ENCODE measurements around the gene TMPRSS9.

TMPRSS9 gene

DNA sequence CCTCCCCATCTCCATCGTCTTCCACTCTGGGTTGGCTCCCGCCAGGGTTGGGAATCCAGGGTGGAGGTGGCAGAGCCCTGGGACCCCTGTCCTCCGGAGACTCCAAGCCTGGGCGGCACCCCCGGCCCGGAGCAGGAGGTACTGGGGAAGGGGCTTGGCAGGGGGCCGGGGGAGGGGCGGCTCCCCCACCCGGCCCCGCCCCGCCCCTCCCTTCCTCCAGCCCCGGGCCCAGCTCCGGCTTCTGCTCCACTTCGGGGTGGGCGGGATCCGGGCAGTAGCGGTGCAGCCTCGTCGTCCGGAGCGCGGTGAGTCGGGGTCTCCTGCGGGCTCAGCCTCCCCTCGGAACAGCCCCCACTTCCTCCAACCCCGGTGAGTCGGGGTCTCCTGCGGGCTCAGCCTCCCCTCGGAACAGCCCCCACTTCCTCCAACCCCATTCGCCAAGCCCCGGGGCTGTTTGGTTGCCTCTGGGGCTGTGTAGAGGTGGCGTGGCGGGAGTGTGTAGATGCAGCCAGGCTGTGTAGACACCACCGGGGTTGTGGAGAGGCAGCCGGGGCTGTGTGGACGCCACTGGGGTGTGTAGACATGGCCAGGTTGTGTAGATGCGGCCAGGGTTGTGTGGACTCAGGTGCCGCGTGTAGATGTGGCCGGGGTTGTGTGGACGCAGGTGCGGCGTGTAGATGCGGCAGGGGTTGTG is at the start of gene TMPRSS9:
Gene TMPRSS9 (plus strand): TSS at position 274 of the 694 bp plus-strand sequence. CDS start 29,521 bp downstream, outside the sequence.
- DNase-seq, result no peak

- DNase-seq, result no peak
Observed at GRCh38 chr19:2311093-2311492, 49.0 kb upstream of the TMPRSS9 start.

- no peak for DNase-seq
Observed at GRCh38 chr19:2312820-2313501, 47.1 kb upstream of the TMPRSS9 start.

GRCh38 chr19:2315121-2315817 is 44.8 kb upstream of the TMPRSS9 start:
- DNase-seq, result no peak

DNA sequence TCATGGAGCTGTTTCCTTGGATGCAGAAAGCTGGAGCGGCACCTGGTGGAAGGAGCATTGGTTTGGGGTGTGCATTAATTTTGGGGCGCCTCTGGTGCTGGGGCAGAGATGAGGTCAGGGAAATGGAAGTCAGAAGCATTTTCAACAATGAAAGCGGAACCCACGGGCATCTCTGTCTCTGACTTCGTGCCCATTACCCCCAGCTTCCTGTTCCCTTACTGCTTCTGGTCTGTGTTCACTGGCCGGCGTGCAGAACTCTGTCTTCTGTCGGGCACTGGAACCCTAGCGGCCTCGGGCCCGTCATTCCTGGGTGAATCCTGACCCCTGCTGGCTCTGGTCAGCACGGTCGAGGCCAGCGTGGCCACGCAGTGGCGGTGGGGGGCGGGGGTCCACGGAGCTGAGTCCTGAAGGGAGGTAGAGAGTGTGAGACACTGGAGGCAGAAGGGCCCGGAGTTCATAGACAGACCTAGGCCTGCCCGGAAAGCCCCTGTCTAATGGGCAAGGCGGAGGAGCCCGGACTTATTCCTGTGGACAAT is 44.2 kb upstream of the TMPRSS9 start:
- DNase-seq, result no peak

DNA sequence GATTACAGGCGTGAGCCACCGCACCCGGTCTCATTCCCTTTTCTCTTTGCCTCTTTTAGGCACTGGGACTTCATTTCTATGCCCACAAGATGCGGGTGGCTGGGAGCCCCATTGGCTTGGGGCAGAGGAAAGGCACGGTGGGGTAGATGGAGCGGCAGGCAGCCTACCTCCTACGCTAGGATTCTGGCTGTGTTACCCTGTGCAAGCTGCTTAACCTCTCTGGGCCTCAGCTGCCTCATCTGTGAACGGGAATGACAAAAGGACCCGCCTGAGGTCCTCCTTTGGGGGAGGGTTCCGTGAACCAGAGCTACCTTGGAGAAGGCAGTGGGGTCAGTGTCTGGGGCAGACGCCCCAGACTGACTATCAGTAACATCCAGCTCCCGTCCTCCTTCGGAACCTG is 42.8 kb upstream of the TMPRSS9 start:
- no peak for DNase-seq

- DNase-seq, result no peak
Observed at GRCh38 chr19:2317756-2318155, 42.3 kb upstream of the TMPRSS9 start.

GRCh38 chr19:2318923-2319322 is 41.1 kb upstream of the TMPRSS9 start:
- DNase-seq, result no peak

DNA sequence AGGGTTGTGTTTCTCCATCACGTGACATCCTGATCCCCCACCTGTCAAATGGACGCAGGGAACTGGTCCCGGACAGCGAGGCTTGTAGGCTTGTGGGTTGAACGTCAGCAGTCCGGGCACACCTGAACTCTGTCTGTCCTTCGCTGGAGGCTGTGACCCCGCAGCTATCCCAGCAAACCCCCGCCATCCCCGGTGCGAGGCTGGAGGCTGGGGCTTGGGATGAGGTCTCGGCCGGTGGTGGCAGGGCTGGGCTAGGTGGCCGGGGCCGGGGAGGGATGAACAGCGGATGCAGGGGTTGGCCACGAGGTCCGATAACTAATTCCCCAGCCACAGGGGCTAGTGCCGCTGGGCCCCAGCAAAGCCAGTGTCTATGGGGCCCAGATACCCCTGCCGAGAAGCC is 40.5 kb upstream of the TMPRSS9 start:
- DNase-seq, result no peak

DNA sequence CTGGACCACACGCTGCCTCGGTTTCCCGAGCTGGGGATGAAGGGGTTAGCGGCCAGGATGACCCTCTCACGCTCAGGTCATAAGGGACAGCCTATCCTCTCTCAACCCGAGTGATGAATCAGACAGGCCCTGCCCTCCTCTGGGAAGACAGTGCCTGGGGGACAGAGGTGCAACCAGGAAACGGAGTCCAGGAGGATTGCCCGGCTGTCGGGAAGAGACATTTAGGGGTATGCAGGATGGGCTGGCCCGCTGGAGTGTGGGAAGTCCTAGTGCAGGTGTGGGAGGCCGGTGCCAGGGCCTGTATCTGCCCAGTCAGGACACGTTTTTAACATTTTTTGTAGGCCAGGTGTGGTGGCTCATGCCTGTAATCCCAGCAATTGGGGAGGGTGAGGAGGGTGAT is 40.0 kb upstream of the TMPRSS9 start:
- DNase-seq, result no peak

GRCh38 chr19:2320939-2321338 is 39.1 kb upstream of the TMPRSS9 start:
- DNase-seq, result no peak

DNA sequence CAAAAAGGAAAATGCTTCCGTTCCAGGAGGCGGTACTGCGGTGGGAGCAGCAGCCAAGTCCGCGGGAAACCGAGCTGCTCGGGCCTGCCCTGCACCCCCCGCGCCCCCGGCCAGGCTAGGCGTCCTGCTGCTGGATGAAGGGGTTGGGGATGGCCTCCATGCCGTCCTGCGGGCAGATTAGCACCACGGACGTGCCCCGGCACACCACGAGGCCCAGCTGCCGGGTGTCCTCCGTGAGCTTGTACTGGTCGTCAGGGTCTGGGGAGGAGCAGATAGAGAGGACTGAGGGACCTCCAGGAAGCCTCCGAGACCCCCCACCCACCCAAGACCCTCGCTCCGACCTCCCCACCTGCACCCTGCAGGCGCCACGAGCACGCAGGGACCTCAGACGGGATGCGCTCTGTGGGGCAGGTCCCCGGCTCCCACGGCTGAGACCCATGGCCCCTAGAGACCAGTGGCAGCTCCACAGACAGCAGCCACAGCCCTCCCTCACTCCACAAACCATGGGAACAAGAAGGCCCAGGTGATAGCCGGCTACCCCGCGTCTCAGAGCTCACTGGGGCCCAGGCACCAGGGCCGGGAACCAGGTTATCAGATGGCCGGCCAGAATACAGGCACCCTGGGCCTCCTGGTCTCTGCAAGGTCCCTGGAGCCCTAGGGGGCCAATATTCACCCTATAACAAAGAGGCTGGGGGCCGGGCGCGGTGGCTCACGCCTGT is 38.3 kb upstream of the TMPRSS9 start:
- DNase-seq, result no peak

- DNase-seq, result no peak
Observed at GRCh38 chr19:2323707-2324106, 36.4 kb upstream of the TMPRSS9 start.

GRCh38 chr19:2324220-2324948 is 35.7 kb upstream of the TMPRSS9 start:
- no peak for DNase-seq

DNA sequence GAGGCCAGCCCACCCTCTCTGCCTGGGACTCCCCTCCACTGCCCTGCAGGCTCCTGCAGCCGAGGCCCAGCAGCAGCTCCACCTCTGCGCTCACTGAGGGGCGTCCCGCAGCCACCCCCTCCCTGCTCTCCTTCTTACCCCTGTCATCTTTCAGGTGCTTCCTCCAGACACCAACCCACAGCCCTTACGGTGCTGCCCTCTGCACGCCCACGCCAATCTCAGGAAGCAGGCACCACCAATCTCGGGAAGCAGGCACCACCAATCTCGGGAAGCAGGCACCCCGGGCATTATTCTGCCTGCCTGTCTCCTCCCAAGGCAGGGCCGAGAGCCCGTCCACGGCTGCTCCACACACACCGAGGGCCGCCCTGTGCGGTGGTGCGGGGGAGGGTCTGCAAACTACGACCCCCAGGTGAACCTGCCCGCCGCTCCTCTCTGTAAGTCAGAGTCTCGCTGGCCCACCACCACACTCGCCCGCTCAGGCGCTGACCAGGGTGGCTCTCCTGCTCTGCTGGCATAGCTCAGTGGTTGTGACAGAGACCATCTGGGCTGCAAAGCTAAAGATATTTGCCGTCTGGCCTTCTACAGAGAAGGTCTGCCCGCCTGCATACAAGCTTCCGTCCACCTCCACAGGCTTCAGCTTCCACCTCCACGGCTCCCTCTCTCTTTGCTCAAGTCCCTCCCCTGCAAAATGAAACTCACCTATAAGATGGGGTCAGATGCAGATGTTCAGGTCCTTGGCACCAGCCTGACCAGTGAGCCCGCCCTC is 34.6 kb upstream of the TMPRSS9 start:
- DNase-seq, result no peak

GRCh38 chr19:2326699-2327360 is 33.2 kb upstream of the TMPRSS9 start:
- DNase-seq, result no peak

- peak; percentile 37 to 41 for DNase-seq
Observed at GRCh38 chr19:2327773-2328400, 32.2 kb upstream of the TMPRSS9 start.

- DNase-seq, result peak; percentile 90 to 91
Observed at GRCh38 chr19:2328401-2329148, 31.5 kb upstream of the TMPRSS9 start, which contains the start of the genes LSM7 and SPPL2B. Gene LSM7 (minus strand): TSS chr19:2328586. CDS start chr19:2328566, 20 bp downstream. Gene SPPL2B (plus strand): TSS chr19:2328684. CDS start chr19:2328710, 26 bp downstream.

GRCh38 chr19:2329149-2329478 is 31.0 kb upstream of the TMPRSS9 start:
- no peak for DNase-seq

DNA sequence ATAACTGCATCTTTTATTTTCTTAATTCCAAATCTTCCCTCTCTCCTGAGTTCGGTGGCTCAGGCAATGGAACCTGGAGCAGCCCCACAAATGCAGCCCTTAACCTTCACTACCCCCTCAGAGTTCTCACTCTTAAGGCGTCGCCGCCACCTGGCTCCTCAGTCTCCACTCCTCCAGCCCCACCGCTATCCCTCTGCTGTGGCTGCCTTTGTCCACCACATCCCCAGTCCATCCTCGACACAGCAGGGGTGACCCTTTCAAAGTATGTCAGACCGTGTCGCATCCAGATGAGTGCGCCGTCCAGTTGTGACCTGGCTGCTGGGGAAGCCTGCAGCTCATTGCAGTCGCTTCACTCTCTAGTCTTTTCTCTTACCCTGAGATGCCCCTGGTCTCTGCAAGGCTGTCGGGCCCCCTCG is 30.6 kb upstream of the TMPRSS9 start:
- DNase-seq, result no peak
